Subcutaneous adipose tissue (tissue), 4 donors: Measurements from ENCODE around the gene CLDN10. TPM values are rescaled to one million over a fixed set of nuclear protein-coding genes. Genes with fewer than 3 reads are reported as not detected.

ENCODE experiments used
- CTCF ChIP-seq: fragments of 450-650 bp; IDR thresholded peaks from one replicate; pipeline ENCODE4 v1.5.1; 2016; ENCODE audit warnings: low read depth, mild to moderate bottlenecking, control low read depth, antibody characterized with exemption, moderate library complexity
- total RNA-seq, 4 donors: library from RNA; depleted of rRNA; stranded (reverse); fragments of >200 nt; gene quantifications; one replicate each; pipeline ENCODE4 v1.1.0, GENCODE V29; 2016

The CLDN10 gene
- total RNA-seq, 4 donors from 2014 or later = 0.75 TPM; not detected in 3

GRCh38 chr13:95615539-95615938, 63.0 kb downstream of the CLDN10 start:
- TF ChIP-seq CTCF = no peak

- TF ChIP-seq CTCF = no peak
Observed at GRCh38 chr13:95620030-95620824, 67.7 kb downstream of the CLDN10 start.

GRCh38 chr13:95620825-95621498, 68.4 kb downstream of the CLDN10 start:
- TF ChIP-seq CTCF = no peak

GRCh38 chr13:95623141-95623540, 70.6 kb downstream of the CLDN10 start:
- TF ChIP-seq CTCF = no peak

- no peak for TF ChIP-seq CTCF
Observed at GRCh38 chr13:95624020-95624419, 71.5 kb downstream of the CLDN10 start.

GRCh38 chr13:95626768-95627167, 74.2 kb downstream of the CLDN10 start:
- TF ChIP-seq CTCF = no peak

- TF ChIP-seq CTCF = no peak
Observed at GRCh38 chr13:95627590-95627989, 75.1 kb downstream of the CLDN10 start.
